K562 (cell line): ENCODE data around the gene ECPAS. TPM values are rescaled to one million over a fixed set of nuclear protein-coding genes. Genes with fewer than 3 reads are reported as not detected.

Source experiments
- ATAC-seq: fragments of 200-7000 bp; cut with Tn5 transposase; 3 replicates; pipeline ENCODE4 v1.9.1; 2020; ENCODE audit warnings: moderate library complexity
- BruUV-seq: library from RNA; stranded (reverse); fragments of 400-500 nt; replicated peaks from 2 replicates; lab custom pipeline; 2021; lab: Mats Ljungman, UMichigan
- CTCF ChIA-PET: fragments of 300-600 bp; formaldehyde crosslinking; extraction: SDS; loops from one replicate; lab custom pipeline; 2021; ENCODE audit warnings: low intra/inter-chr PET ratio; lab: Yijun Ruan, JAX
- POLR2A ChIA-PET: fragments of 300-600, 350-650 bp; sonication (Branson Sonifier 250); formaldehyde crosslinking; extraction: SDS; loops from one replicate; lab custom pipeline; 2021; ENCODE audit warnings: antibody characterized with exemption, inconsistent platforms; lab: Yijun Ruan, JAX
- DNase-seq, 4 experiments: peaks; one replicate each; pipeline versions ENCODE4 v3.0.0 to v3.0.0-alpha.2; 2011 to 2018; ENCODE audit warnings: low spot score in 3 of 4, mixed read lengths in 3 of 4; ENCODE audit errors: extremely low read depth in 1 of 4
- FAIRE-seq: peaks from 2 replicates; lab custom pipeline; 2011; peaks lifted over from hg19 to GRCh38; lab: Jason Lieb, UNC
- H2AFZ ChIP-seq: 2 replicates; pipeline ENCODE4 v1.6.0; 2011; ENCODE audit warnings: low read depth, low read length, control low read depth, inconsistent platforms
- H3K27ac ChIP-seq: fragments of 200-600 bp; 3 replicates; pipeline ENCODE4 v1.8.0; 2011; ENCODE audit warnings: low read depth, mild to moderate bottlenecking, control low read depth, inconsistent platforms, low read length, moderate library complexity, mixed read lengths; ENCODE audit errors: extremely low read depth
- H3K27me3 ChIP-seq, 2 experiments: fragments of 300-600 bp in 1 of 2; 2 replicates in 1 of 2; 3 replicates in 1 of 2; pipeline versions ENCODE4 v1.6.0 to v1.8.0; 2011; ENCODE audit warnings: inconsistent platforms in 2 of 2, low read length in 2 of 2, mild to moderate bottlenecking in 1 of 2, mixed read lengths in 1 of 2, moderate library complexity in 1 of 2; ENCODE audit not compliant: control insufficient read depth in 2 of 2, insufficient read depth in 2 of 2
- H3K36me3 ChIP-seq: fragments of 300-600 bp; 3 replicates; pipeline ENCODE4 v1.8.0; 2011; ENCODE audit warnings: mild to moderate bottlenecking, low read length, inconsistent platforms; ENCODE audit not compliant: control insufficient read depth, insufficient read depth
- H3K4me1 ChIP-seq, 2 experiments: fragments of 200-600 bp in 1 of 2; replicated peaks in 1 of 2; 2 replicates in 1 of 2; 3 replicates in 1 of 2; pipeline versions ENCODE4 v1.5.1 to v1.8.0; 2011; ENCODE audit warnings: inconsistent platforms in 2 of 2, low read length in 2 of 2, mild to moderate bottlenecking in 1 of 2, mixed read lengths in 1 of 2, moderate library complexity in 1 of 2; ENCODE audit not compliant: control insufficient read depth in 2 of 2, insufficient read depth in 2 of 2
- H3K4me2 ChIP-seq: 2 replicates; pipeline ENCODE4 v1.6.1; 2011; ENCODE audit warnings: low read length, control low read depth, inconsistent platforms, mixed read lengths; ENCODE audit not compliant: insufficient read depth
- H3K4me3 ChIP-seq: fragments of 200-600 bp; sonication (generic), shearing (Covaris generic); 2 replicates; pipeline ENCODE4 v1.5.1; 2016; ENCODE audit warnings: control low read depth, inconsistent platforms
- H3K79me2 ChIP-seq: fragments of 200-600 bp; 3 replicates; pipeline ENCODE4 v1.8.0; 2011; ENCODE audit warnings: low read length, inconsistent platforms; ENCODE audit not compliant: control insufficient read depth, insufficient read depth
- H3K9ac ChIP-seq, 2 experiments: 2 replicates each; pipeline versions ENCODE4 v1.6.0 to v1.6.1; 2011; ENCODE audit warnings: low read depth in 2 of 2, low read length in 2 of 2, control low read depth in 1 of 2, inconsistent platforms in 1 of 2, mild to moderate bottlenecking in 1 of 2, mixed read lengths in 1 of 2; ENCODE audit not compliant: insufficient read depth in 1 of 2
- H3K9me1 ChIP-seq: one replicate; pipeline ENCODE4 v1.6.0; 2011; ENCODE audit warnings: inconsistent platforms, mild to moderate bottlenecking, low read length, moderate library complexity; ENCODE audit not compliant: control insufficient read depth, insufficient read depth
- H3K9me3 ChIP-seq: replicated peaks from 2 replicates; pipeline ENCODE4 v1.5.1; 2011; ENCODE audit warnings: low read depth, low read length, inconsistent platforms; ENCODE audit not compliant: control insufficient read depth, insufficient read depth
- H4K20me1 ChIP-seq: replicated peaks from 2 replicates; pipeline ENCODE4 v1.6.1; 2011; ENCODE audit warnings: low read length, inconsistent platforms, mixed read lengths; ENCODE audit not compliant: control insufficient read depth, insufficient read depth
- CBX1 ChIP-seq: sonication (generic); IDR thresholded peaks from 2 replicates; pipeline ENCODE4 v1.6.1; 2016; ENCODE audit warnings: antibody characterized with exemption, low read depth, mild to moderate bottlenecking
- CHCHD3 ChIP-seq: fragments of 250-450 bp; sonication (Bioruptor Pico); IDR thresholded peaks from 2 replicates; pipeline ENCODE4 v2.1.2; 2022; ENCODE audit warnings: mild to moderate bottlenecking
- CREM ChIP-seq: IDR thresholded peaks from 2 replicates; pipeline ENCODE4 v1.6.1; 2014; ENCODE audit warnings: antibody characterized with exemption, low read depth
- MYC ChIP-seq, 2 experiments: fragments of 250-450 bp in 1 of 2; sonication (Bioruptor Pico) in 1 of 2; IDR thresholded peaks; 2 replicates each; pipeline versions ENCODE4 v1.5.1 to v1.6.1; 2012 to 2021; ENCODE audit warnings: low read depth in 2 of 2, borderline replicate concordance in 1 of 2, improper control_type of control experiment in 1 of 2, low read length in 1 of 2, mild to moderate bottlenecking in 1 of 2, moderate library complexity in 1 of 2
- POLR2H ChIP-seq: IDR thresholded peaks from 2 replicates; pipeline ENCODE4 v1.6.1; 2016; ENCODE audit warnings: missing genetic modification characterization, low read depth, mild to moderate bottlenecking, control low read depth, missing compliant biosample characterization, moderate library complexity
- SRF ChIP-seq, 2 experiments: fragments of 250-450, 450-650 bp in 1 of 2; sonication (Bioruptor Pico) in 1 of 2; sonication (generic) in 1 of 2; formaldehyde crosslinking; IDR thresholded peaks; 2 replicates each; pipeline versions ENCODE4 v1.5.0 to v1.5.1; 2020 to 2022; ENCODE audit warnings: mild to moderate bottlenecking in 1 of 2, missing genetic modification reagents in 1 of 2
- ZNF507 ChIP-seq: conservative IDR thresholded peaks from 2 replicates; pipeline ENCODE4 v1.6.1; 2017; ENCODE audit warnings: missing genetic modification characterization, missing compliant biosample characterization
- ZNF830 ChIP-seq: fragments of 250-450 bp; sonication (Bioruptor Pico); IDR thresholded peaks from 2 replicates; pipeline ENCODE4 v1.5.0; 2021; ENCODE audit warnings: mild to moderate bottlenecking
- WGBS: fragments of 100-300 bp; shearing (Covaris generic); methylation state at CpG from one replicate; pipeline ENCODE4 v1.1.6; 2016; ENCODE audit warnings: low coverage, mixed read lengths; ENCODE audit not compliant: insufficient coverage; ENCODE audit errors: missing lambda C conversion rate; 5-methylcytosine and 5-hydroxymethylcytosine counted together
- in situ Hi-C: fragments of 300-500 bp; cut with MboI; formaldehyde crosslinking; loops from 4 replicates; pipeline ENCODE4 v1.15.0; 2018; ENCODE audit warnings: inconsistent platforms, mixed read lengths
- intact Hi-C: fragments of 100-400 bp; cut with micrococcal nuclease; formaldehyde crosslinking; loops from 2 replicates; pipeline ENCODE4 v1.14.2; 2022
- polyA plus RNA-seq, 8 experiments: library from polyadenylated mRNA; depleted of rRNA in 4 of 8; stranded (reverse) in 5 of 8; unstranded in 3 of 8; fragments of >200 nt; fragmentation: Nextera tagmentation in 2 of 8; fragmentation: Illumina TruSeq in 1 of 8; extraction: Ambion mirVana in 2 of 8; extraction: Trizol in 1 of 8; gene quantifications; 2 replicates each; pipeline versions ENCODE4 v1.2.1 to v1.2.3, GENCODE V29; 2011 to 2014; ENCODE audit warnings: inconsistent platforms in 1 of 8, missing spikeins in 1 of 8
- total RNA-seq, 7 experiments: library from RNA; depleted of rRNA in 6 of 7; stranded (reverse); fragments of >200 nt in 6 of 7; fragmentation: Illumina TruSeq in 2 of 7; extraction: Trizol in 2 of 7; gene quantifications; 2 replicates each; pipeline versions ENCODE4 v1.2.1 to v1.2.3, GENCODE V29; 2011 to 2021; ENCODE audit warnings: low replicate concordance in 1 of 7
- TF ChIP-seq, protein P1 (sequence below): IDR thresholded peaks from 3 replicates; pipeline ENCODE4 v1.6.1; 2011; ENCODE audit warnings: borderline replicate concordance, mild to moderate bottlenecking, moderate library complexity; ENCODE audit not compliant: insufficient read length; ENCODE audit errors: extremely low read depth
- TF ChIP-seq, protein P2 (sequence below): fragments of 250-450 bp; sonication (Bioruptor Pico); IDR thresholded peaks from 2 replicates; pipeline ENCODE4 v1.8.0; 2021; ENCODE audit warnings: moderate library complexity, mild to moderate bottlenecking, inconsistent platforms

ECPAS gene
- total and polyA plus RNA-seq, 9 of the 15 experiments (the other 6 are each of a cell fraction or from before 2014, with no cell fraction given), result 14.5 to 90.9 (median 75.7) TPM

- in situ Hi-C loops, result no loop called here
- Histone ChIP-seq H3K9ac (no peak overlapping the region), H3K4me1 (no peaks in the 10 kb centered on the region), H3K4me3 (no peak overlapping the region), H2AFZ (no peak overlapping the region), H3K9me3 (no peaks in the 10 kb centered on the region), H3K27me3 (no peaks in the 10 kb centered on the region), H4K20me1 (no peaks in the 10 kb centered on the region), H3K36me3 (peaks cover 94% of the 10 kb centered on the region), H3K79me2 (no peaks in the 10 kb centered on the region), H3K27ac (no peak overlapping the region), H3K4me2 (no peak overlapping the region), H3K9me1 (no peaks in the 10 kb centered on the region)
- intact Hi-C loops, result no loop called here
- no TSS peak for BruUV-seq
- DNase-seq (no peak), FAIRE-seq (no peak), ATAC-seq (no peak)
- ChIA-PET CTCF (interaction anchor here (0.6 kb wide), 1 partner anchor 21 kb away, joined by 4 read pairs; no protein-coding TSS in a partner anchor), POLR2A (interaction anchor here (0.6 kb wide), 1 partner anchor 789 kb away, joined by 3 read pairs; no protein-coding TSS in a partner anchor)
- no peak for TF ChIP-seq CREM
- TF ChIP-seq, protein P1, sequence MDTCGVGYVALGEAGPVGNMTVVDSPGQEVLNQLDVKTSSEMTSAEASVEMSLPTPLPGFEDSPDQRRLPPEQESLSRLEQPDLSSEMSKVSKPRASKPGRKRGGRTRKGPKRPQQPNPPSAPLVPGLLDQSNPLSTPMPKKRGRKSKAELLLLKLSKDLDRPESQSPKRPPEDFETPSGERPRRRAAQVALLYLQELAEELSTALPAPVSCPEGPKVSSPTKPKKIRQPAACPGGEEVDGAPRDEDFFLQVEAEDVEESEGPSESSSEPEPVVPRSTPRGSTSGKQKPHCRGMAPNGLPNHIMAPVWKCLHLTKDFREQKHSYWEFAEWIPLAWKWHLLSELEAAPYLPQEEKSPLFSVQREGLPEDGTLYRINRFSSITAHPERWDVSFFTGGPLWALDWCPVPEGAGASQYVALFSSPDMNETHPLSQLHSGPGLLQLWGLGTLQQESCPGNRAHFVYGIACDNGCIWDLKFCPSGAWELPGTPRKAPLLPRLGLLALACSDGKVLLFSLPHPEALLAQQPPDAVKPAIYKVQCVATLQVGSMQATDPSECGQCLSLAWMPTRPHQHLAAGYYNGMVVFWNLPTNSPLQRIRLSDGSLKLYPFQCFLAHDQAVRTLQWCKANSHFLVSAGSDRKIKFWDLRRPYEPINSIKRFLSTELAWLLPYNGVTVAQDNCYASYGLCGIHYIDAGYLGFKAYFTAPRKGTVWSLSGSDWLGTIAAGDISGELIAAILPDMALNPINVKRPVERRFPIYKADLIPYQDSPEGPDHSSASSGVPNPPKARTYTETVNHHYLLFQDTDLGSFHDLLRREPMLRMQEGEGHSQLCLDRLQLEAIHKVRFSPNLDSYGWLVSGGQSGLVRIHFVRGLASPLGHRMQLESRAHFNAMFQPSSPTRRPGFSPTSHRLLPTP, result no peak
- TF ChIP-seq POLR2H (tag), result no peak
- TF ChIP-seq ZNF507, result no peak
- TF ChIP-seq SRF (CRISPR knock-in tag; IDR thresholded peaks at IDR 0.05), result no peak
- TF ChIP-seq CHCHD3 (CRISPR knock-in tag), result no peak
- no peak for TF ChIP-seq ZNF830 (CRISPR knock-in tag)
- no peak for TF ChIP-seq CBX1
- TF ChIP-seq MYC (IDR thresholded peaks at IDR 0.05; ENCODE audit: low read depth, low read length), result no peak
- no peak for TF ChIP-seq MYC (CRISPR knock-in tag; IDR thresholded peaks at IDR 0.05; ENCODE audit: borderline replicate concordance, low read depth)
- TF ChIP-seq, protein P2, sequence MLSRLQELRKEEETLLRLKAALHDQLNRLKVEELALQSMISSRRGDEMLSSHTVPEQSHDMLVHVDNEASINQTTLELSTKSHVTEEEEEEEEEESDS (CRISPR knock-in tag), result no peak
- WGBS, result 96% methylated on average over 3 of the region's 3 CpGs
Measured at GRCh38 chr9:111386386-111386785, 97.8 kb downstream of the ECPAS start.
